ENCODE measurements around the gene SCG5.

- TF ChIP-seq MAX (IDR thresholded peaks at IDR 0.05) (no peak), TEAD4 (IDR thresholded peaks at IDR 0.05) (no peak), TCF12 (IDR thresholded peaks at IDR 0.05; ENCODE audit: low read depth) (no peak), EP300 (IDR thresholded peaks at IDR 0.05; ENCODE audit: borderline replicate concordance) (no peak), ZBTB7A (IDR thresholded peaks at IDR 0.05; ENCODE audit: low read depth) (no peak), NFIC (IDR thresholded peaks at IDR 0.05) (no peak), CEBPB (IDR thresholded peaks at IDR 0.05) (no peak), TAF1 (IDR thresholded peaks at IDR 0.05; ENCODE audit: low read depth) (no peak), RAD21 (IDR thresholded peaks at IDR 0.05; ENCODE audit: low read depth) (no peak), YY1 (IDR thresholded peaks at IDR 0.05; ENCODE audit: low read depth) (no peak), CREB1 (IDR thresholded peaks at IDR 0.05; ENCODE audit: low read depth) (no peak)
- TF ChIP-seq, protein P1, sequence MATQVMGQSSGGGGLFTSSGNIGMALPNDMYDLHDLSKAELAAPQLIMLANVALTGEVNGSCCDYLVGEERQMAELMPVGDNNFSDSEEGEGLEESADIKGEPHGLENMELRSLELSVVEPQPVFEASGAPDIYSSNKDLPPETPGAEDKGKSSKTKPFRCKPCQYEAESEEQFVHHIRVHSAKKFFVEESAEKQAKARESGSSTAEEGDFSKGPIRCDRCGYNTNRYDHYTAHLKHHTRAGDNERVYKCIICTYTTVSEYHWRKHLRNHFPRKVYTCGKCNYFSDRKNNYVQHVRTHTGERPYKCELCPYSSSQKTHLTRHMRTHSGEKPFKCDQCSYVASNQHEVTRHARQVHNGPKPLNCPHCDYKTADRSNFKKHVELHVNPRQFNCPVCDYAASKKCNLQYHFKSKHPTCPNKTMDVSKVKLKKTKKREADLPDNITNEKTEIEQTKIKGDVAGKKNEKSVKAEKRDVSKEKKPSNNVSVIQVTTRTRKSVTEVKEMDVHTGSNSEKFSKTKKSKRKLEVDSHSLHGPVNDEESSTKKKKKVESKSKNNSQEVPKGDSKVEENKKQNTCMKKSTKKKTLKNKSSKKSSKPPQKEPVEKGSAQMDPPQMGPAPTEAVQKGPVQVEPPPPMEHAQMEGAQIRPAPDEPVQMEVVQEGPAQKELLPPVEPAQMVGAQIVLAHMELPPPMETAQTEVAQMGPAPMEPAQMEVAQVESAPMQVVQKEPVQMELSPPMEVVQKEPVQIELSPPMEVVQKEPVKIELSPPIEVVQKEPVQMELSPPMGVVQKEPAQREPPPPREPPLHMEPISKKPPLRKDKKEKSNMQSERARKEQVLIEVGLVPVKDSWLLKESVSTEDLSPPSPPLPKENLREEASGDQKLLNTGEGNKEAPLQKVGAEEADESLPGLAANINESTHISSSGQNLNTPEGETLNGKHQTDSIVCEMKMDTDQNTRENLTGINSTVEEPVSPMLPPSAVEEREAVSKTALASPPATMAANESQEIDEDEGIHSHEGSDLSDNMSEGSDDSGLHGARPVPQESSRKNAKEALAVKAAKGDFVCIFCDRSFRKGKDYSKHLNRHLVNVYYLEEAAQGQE (IDR thresholded peaks at IDR 0.05; ENCODE audit: low read depth): no peak
These were observed 15.0 kb downstream of the SCG5 start for GRCh38 chr15:32656496-32656895.
